SK-N-SH treated with all-trans-retinoic acid at 6 μM for 48 hours (cell line): ENCODE results near the gene EIF3I.
A peak's percentile ranks its signal among the peaks of the same experiment; 100 is the strongest.

Experiments
- ATAC-seq: fragments of 200-7000 bp; cut with Tn5 transposase; 3 replicates; pipeline ENCODE4 v1.9.1; 2020; ENCODE audit warnings: mild to moderate bottlenecking, moderate library complexity
- ARNTL ChIP-seq: fragments of 450-650 bp; formaldehyde crosslinking; IDR thresholded peaks from 2 replicates; pipeline ENCODE4 v1.5.0; 2020; ENCODE audit warnings: low read depth, mild to moderate bottlenecking, moderate library complexity, borderline replicate concordance
- BACH2 ChIP-seq: fragments of 250-450 bp; sonication (Bioruptor Pico); IDR thresholded peaks from 2 replicates; pipeline ENCODE4 v1.9.0; 2021; ENCODE audit warnings: mild to moderate bottlenecking, borderline replicate concordance
- CSDC2 ChIP-seq: fragments of 250-450 bp; sonication (Bioruptor Pico); IDR thresholded peaks from 2 replicates; pipeline ENCODE4 v1.5.0; 2020; ENCODE audit warnings: mild to moderate bottlenecking, moderate library complexity
- CSRNP3 ChIP-seq: fragments of 250-450 bp; sonication (Bioruptor Pico); IDR thresholded peaks from 2 replicates; pipeline ENCODE4 v1.5.1; 2021; ENCODE audit warnings: mild to moderate bottlenecking, moderate library complexity
- ESRRG ChIP-seq: fragments of 250-450 bp; sonication (Bioruptor Pico); IDR thresholded peaks from 2 replicates; pipeline ENCODE4 v1.6.1; 2021; ENCODE audit warnings: mild to moderate bottlenecking
- GLIS3 ChIP-seq: fragments of 250-450 bp; sonication (Bioruptor Pico); IDR thresholded peaks from 2 replicates; pipeline ENCODE4 v1.5.0; 2020; ENCODE audit warnings: mild to moderate bottlenecking, moderate library complexity
- ISL1 ChIP-seq: fragments of 250-450 bp; sonication (Bioruptor Pico); IDR thresholded peaks from 2 replicates; pipeline ENCODE4 v2.1.2; 2022; ENCODE audit warnings: mild to moderate bottlenecking, moderate library complexity
- OSR1 ChIP-seq: fragments of 250-450 bp; sonication (Bioruptor Pico); IDR thresholded peaks from 2 replicates; pipeline ENCODE4 v1.8.0; 2022; ENCODE audit warnings: moderate library complexity, mild to moderate bottlenecking, inconsistent platforms
- PATZ1 ChIP-seq: fragments of 250-450 bp; sonication (Bioruptor Pico); IDR thresholded peaks from 2 replicates; pipeline ENCODE4 v1.8.0; 2020; ENCODE audit warnings: mild to moderate bottlenecking, moderate library complexity, borderline replicate concordance
- PPARA ChIP-seq: fragments of 250-450 bp; sonication (Bioruptor Pico); IDR thresholded peaks from 2 replicates; pipeline ENCODE4 v1.5.0; 2020; ENCODE audit warnings: mild to moderate bottlenecking, borderline replicate concordance
- RARB ChIP-seq: fragments of 250-450 bp; sonication (Bioruptor Pico); IDR thresholded peaks from 2 replicates; pipeline ENCODE4 v1.8.0; 2021; ENCODE audit warnings: mild to moderate bottlenecking, moderate library complexity
- SNAI2 ChIP-seq: fragments of 250-450 bp; sonication (Bioruptor Pico); IDR thresholded peaks from 2 replicates; pipeline ENCODE4 v1.5.0; 2020; ENCODE audit warnings: mild to moderate bottlenecking, moderate library complexity
- TCF4 ChIP-seq: fragments of 250-450 bp; sonication (Bioruptor Pico); IDR thresholded peaks from 2 replicates; pipeline ENCODE4 v1.8.0; 2021; ENCODE audit warnings: mild to moderate bottlenecking, moderate library complexity, borderline replicate concordance
- TOX ChIP-seq: fragments of 250-450 bp; sonication (Bioruptor Pico); IDR thresholded peaks from 2 replicates; pipeline ENCODE4 v1.8.0; 2021; ENCODE audit warnings: mild to moderate bottlenecking, moderate library complexity, borderline replicate concordance
- ZC3H10 ChIP-seq: fragments of 250-450 bp; sonication (Bioruptor Pico); IDR thresholded peaks from 2 replicates; pipeline ENCODE4 v1.5.1; 2021; ENCODE audit warnings: mild to moderate bottlenecking, moderate library complexity
- ZFP3 ChIP-seq: fragments of 250-450 bp; sonication (Bioruptor Pico); IDR thresholded peaks from 2 replicates; pipeline ENCODE4 v1.5.0; 2020; ENCODE audit warnings: mild to moderate bottlenecking, moderate library complexity
- ZFP30 ChIP-seq: fragments of 450-650 bp; formaldehyde crosslinking; IDR thresholded peaks from 2 replicates; pipeline ENCODE4 v1.5.0; 2022; ENCODE audit warnings: mild to moderate bottlenecking, moderate library complexity
- ZNF565 ChIP-seq: fragments of 450-650 bp; formaldehyde crosslinking; conservative IDR thresholded peaks from 2 replicates; pipeline ENCODE4 v1.5.0; 2020; ENCODE audit warnings: low read depth, mild to moderate bottlenecking, moderate library complexity
- ZNF70 ChIP-seq: fragments of 450-650 bp; formaldehyde crosslinking; IDR thresholded peaks from 2 replicates; pipeline ENCODE4 v1.5.0; 2020; ENCODE audit warnings: mild to moderate bottlenecking, moderate library complexity
- ZNF8 ChIP-seq: fragments of 450-650 bp; formaldehyde crosslinking; IDR thresholded peaks from 2 replicates; pipeline ENCODE4 v1.5.0; 2020; ENCODE audit warnings: mild to moderate bottlenecking, moderate library complexity
- TF ChIP-seq, protein P1 (sequence below): fragments of 250-450 bp; sonication (Bioruptor Pico); IDR thresholded peaks from 2 replicates; pipeline ENCODE4 v1.8.0; 2021; ENCODE audit warnings: low read depth, mild to moderate bottlenecking, moderate library complexity, borderline replicate concordance
- TF ChIP-seq, protein P2 (sequence below): fragments of 250-450 bp; sonication (Bioruptor Pico); IDR thresholded peaks from 2 replicates; pipeline ENCODE4 v1.5.0; 2020; ENCODE audit warnings: mild to moderate bottlenecking, moderate library complexity
- TF ChIP-seq, protein P3 (sequence below): fragments of 250-450 bp; sonication (Bioruptor Pico); IDR thresholded peaks from 2 replicates; pipeline ENCODE4 v1.5.1; 2020; ENCODE audit warnings: low read depth, mild to moderate bottlenecking, moderate library complexity

The EIF3I gene

DNA sequence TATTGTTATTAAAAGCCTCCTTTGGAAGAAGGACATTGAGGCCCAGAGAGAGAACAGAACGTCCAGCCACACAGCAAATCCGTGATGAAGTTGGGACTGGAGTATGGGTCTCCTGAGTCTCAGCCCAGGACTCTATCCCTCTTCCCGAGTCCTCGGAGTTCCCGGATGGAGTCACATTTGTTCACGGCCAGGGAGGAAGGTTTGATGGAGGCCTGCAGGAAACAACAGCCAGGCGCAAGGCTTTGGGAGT is 43.1 kb upstream of the EIF3I start (continued):
- TF ChIP-seq, protein P1, sequence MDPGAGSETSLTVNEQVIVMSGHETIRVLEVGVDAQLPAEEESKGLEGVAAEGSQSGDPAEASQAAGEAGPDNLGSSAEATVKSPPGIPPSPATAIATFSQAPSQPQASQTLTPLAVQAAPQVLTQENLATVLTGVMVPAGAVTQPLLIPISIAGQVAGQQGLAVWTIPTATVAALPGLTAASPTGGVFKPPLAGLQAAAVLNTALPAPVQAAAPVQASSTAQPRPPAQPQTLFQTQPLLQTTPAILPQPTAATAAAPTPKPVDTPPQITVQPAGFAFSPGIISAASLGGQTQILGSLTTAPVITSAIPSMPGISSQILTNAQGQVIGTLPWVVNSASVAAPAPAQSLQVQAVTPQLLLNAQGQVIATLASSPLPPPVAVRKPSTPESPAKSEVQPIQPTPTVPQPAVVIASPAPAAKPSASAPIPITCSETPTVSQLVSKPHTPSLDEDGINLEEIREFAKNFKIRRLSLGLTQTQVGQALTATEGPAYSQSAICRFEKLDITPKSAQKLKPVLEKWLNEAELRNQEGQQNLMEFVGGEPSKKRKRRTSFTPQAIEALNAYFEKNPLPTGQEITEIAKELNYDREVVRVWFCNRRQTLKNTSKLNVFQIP (CRISPR knock-in tag), result no peak
- TF ChIP-seq ESRRG (CRISPR knock-in tag) (no peak), RARB (CRISPR knock-in tag) (no peak)
- TF ChIP-seq, all 23 proteins: peak for 0

- ATAC-seq, result peak; percentile 90
- TF ChIP-seq TOX (CRISPR knock-in tag) (no peak), TCF4 (no peak), ZNF565 (no peak), ISL1 (CRISPR knock-in tag) (peak; percentile 27; the same call in 1 of the 2 replicates), ZFP3 (CRISPR knock-in tag) (peak; percentile 65; the same call in 1 of the 2 replicates), ARNTL (CRISPR knock-in tag) (no peak), RARB (CRISPR knock-in tag) (0 out of 2 replicates have a peak, but pooled peaks have one; percentile 37), CSRNP3 (CRISPR knock-in tag) (no peak), GLIS3 (no peak), ZNF70 (CRISPR knock-in tag) (no peak), PATZ1 (no peak), ZFP30 (CRISPR knock-in tag) (no peak), OSR1 (CRISPR knock-in tag) (no peak), CSDC2 (CRISPR knock-in tag) (no peak), ESRRG (CRISPR knock-in tag) (no peak), ZC3H10 (CRISPR knock-in tag) (no peak), ZNF8 (CRISPR knock-in tag) (no peak; the same call in 1 of the 2 replicates), SNAI2 (CRISPR knock-in tag) (0 out of 2 replicates have a peak, but pooled peaks have one; percentile 61), BACH2 (CRISPR knock-in tag) (no peak), PPARA (CRISPR knock-in tag) (no peak)
- TF ChIP-seq, protein P1 (CRISPR knock-in tag), result no peak
- TF ChIP-seq, protein P2, sequence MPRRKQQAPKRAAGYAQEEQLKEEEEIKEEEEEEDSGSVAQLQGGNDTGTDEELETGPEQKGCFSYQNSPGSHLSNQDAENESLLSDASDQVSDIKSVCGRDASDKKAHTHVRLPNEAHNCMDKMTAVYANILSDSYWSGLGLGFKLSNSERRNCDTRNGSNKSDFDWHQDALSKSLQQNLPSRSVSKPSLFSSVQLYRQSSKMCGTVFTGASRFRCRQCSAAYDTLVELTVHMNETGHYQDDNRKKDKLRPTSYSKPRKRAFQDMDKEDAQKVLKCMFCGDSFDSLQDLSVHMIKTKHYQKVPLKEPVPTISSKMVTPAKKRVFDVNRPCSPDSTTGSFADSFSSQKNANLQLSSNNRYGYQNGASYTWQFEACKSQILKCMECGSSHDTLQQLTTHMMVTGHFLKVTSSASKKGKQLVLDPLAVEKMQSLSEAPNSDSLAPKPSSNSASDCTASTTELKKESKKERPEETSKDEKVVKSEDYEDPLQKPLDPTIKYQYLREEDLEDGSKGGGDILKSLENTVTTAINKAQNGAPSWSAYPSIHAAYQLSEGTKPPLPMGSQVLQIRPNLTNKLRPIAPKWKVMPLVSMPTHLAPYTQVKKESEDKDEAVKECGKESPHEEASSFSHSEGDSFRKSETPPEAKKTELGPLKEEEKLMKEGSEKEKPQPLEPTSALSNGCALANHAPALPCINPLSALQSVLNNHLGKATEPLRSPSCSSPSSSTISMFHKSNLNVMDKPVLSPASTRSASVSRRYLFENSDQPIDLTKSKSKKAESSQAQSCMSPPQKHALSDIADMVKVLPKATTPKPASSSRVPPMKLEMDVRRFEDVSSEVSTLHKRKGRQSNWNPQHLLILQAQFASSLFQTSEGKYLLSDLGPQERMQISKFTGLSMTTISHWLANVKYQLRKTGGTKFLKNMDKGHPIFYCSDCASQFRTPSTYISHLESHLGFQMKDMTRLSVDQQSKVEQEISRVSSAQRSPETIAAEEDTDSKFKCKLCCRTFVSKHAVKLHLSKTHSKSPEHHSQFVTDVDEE (CRISPR knock-in tag), result peak; percentile 78
- TF ChIP-seq, protein P3, sequence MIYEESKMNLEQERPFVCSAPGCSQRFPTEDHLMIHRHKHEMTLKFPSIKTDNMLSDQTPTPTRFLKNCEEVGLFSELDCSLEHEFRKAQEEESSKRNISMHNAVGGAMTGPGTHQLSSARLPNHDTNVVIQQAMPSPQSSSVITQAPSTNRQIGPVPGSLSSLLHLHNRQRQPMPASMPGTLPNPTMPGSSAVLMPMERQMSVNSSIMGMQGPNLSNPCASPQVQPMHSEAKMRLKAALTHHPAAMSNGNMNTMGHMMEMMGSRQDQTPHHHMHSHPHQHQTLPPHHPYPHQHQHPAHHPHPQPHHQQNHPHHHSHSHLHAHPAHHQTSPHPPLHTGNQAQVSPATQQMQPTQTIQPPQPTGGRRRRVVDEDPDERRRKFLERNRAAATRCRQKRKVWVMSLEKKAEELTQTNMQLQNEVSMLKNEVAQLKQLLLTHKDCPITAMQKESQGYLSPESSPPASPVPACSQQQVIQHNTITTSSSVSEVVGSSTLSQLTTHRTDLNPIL (CRISPR knock-in tag), result no peak
Measured at GRCh38 chr1:32179443-32180185, 42.6 kb upstream of the EIF3I start, which contains the start of gene TXLNA. Gene TXLNA, plus strand, starts transcription at chr1:32179675. Its CDS starts 671 bp downstream, at chr1:32180346.
